ENCODE measurements around the gene PHF19. TPM values are rescaled to one million over a fixed set of nuclear protein-coding genes. Genes with fewer than 3 reads are reported as not detected.

Gene PHF19
- total RNA-seq, 6 experiments from 2014 or later = 2.2 to 8.0 (median 5.2) TPM

DNA sequence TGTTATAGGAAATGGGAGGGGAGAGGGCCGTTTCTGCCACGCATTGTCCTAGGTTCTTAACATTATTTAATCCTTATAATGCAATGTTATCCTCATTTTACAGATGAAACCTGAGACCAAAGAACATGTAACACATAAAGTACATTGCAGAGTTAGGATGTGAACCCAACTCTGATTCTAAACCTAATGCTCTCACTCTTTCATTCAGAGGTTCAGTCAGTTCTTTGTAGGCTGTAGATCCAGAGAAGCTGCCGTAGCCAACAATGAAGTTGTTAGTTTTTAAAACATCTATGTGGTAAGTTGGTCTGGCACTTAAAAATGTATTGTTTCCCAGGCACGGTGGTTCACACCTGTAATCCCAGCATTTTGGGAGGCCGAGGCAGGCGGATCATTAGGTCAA, 23.8 kb downstream of the PHF19 start:
- ATAC-seq = no peak
- Histone ChIP-seq H3K27me3 (no peaks in the 10 kb centered on the region), H3K4me1 (no peaks in the 10 kb centered on the region), H3K9me3 (no peaks in the 10 kb centered on the region), H3K27ac (no peak overlapping the region), H3K4me3 (no peak overlapping the region), H3K36me3 (peaks cover 0 to 4% (median 0%) of the 10 kb centered on the region in 4 donors)
- TF ChIP-seq, protein P1, sequence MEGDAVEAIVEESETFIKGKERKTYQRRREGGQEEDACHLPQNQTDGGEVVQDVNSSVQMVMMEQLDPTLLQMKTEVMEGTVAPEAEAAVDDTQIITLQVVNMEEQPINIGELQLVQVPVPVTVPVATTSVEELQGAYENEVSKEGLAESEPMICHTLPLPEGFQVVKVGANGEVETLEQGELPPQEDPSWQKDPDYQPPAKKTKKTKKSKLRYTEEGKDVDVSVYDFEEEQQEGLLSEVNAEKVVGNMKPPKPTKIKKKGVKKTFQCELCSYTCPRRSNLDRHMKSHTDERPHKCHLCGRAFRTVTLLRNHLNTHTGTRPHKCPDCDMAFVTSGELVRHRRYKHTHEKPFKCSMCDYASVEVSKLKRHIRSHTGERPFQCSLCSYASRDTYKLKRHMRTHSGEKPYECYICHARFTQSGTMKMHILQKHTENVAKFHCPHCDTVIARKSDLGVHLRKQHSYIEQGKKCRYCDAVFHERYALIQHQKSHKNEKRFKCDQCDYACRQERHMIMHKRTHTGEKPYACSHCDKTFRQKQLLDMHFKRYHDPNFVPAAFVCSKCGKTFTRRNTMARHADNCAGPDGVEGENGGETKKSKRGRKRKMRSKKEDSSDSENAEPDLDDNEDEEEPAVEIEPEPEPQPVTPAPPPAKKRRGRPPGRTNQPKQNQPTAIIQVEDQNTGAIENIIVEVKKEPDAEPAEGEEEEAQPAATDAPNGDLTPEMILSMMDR (IDR thresholded peaks at IDR 0.05) = no peak
- TF ChIP-seq POLR2A (IDR thresholded peaks at IDR 0.05) = no peak
- intact Hi-C loops (cut with DNase I) = no loop called here
- no peak for DNase-seq
- 82% methylated on average over 6 of the region's 6 CpGs for WGBS (ENCODE audit: insufficient coverage, low coverage, low lambda C conversion rate, missing lambda C conversion rate)

DNA sequence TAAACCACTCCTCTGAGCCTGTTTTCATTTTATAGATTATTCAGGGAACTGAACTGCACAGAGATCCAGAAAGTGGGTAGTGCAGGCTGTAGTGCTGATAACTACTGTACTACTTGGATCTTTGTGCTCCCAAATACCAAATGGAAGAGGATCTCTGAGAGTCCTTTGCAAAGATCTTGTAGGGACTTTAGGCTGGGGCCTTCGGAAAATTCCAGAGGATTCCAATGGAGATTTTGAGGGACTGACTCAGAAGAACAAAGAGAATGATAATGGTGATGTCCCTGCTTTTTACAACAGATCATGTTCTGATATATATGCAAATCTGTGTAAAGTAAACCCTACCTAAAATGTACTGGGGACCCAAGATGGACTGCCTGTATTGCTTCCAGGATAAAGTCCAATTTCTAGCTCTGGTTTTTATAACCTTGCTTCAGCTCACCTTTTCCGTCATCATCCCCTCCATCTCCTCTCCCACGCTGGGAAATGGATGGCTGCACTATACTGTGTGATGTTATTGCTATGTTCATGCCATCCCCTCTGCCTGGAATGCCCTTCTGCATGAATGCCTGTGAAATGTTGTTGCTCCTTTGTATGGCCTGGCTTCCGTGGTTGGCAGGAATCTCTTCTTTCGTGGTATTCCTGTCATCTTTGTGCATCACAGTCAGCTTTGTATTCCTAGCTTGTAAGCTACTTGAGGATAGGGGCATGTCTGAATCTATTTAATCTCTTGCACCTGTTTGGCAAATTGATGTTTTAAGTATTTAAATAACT, 24.6 kb downstream of the PHF19 start:
- Histone ChIP-seq H3K4me1 (no peaks in the 10 kb centered on the region), H3K9me3 (no peaks in the 10 kb centered on the region), H3K4me3 (no peak overlapping the region), H3K27me3 (no peaks in the 10 kb centered on the region), H3K27ac (no peak overlapping the region), H3K36me3 (peaks cover 0 to 4% (median 0%) of the 10 kb centered on the region in 4 donors)
- ATAC-seq (no peak), DNase-seq (peak in 1 of 3 donors; percentile 20)
- intact Hi-C loops (cut with DNase I) = no loop called here
- WGBS (ENCODE audit: insufficient coverage, low coverage, low lambda C conversion rate, missing lambda C conversion rate) = 74% methylated on average over 5 of the region's 5 CpGs
- TF ChIP-seq, protein P1 (IDR thresholded peaks at IDR 0.05) = no peak
- no peak for TF ChIP-seq POLR2A (IDR thresholded peaks at IDR 0.05)

DNA sequence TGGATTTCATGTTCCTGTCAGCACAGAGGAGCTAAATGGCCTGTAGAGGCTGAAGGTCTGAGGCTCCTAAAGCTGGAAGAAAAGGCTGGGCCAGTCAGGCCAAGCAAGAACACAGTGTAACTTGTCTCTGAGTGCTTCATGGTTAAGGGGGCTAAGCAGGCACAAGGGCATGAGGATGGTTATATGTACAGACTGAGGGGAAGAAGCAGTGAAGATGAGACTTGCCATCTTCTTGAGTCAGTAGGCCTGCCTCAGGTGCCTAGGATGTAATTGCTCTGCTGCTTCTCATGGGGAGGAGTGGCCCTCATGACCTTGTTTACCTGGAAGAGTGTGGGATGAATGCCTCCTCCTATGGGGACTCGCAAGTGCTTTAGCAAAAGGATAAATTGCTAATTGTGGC, 25.5 kb downstream of the PHF19 start:
- Histone ChIP-seq H3K27ac (no peak overlapping the region), H3K4me1 (no peaks in the 10 kb centered on the region), H3K36me3 (peaks cover 0 to 4% (median 0%) of the 10 kb centered on the region in 4 donors), H3K9me3 (no peaks in the 10 kb centered on the region), H3K4me3 (no peak overlapping the region), H3K27me3 (no peaks in the 10 kb centered on the region)
- TF ChIP-seq POLR2A (IDR thresholded peaks at IDR 0.05) = no peak
- TF ChIP-seq, protein P1 (IDR thresholded peaks at IDR 0.05) = no peak
- DNase-seq (no peak), ATAC-seq (no peak)
- WGBS (ENCODE audit: insufficient coverage, low coverage, low lambda C conversion rate, missing lambda C conversion rate) = 100% methylated on average over 1 of the region's 1 CpG
- intact Hi-C loops (cut with DNase I) = no loop called here

DNA sequence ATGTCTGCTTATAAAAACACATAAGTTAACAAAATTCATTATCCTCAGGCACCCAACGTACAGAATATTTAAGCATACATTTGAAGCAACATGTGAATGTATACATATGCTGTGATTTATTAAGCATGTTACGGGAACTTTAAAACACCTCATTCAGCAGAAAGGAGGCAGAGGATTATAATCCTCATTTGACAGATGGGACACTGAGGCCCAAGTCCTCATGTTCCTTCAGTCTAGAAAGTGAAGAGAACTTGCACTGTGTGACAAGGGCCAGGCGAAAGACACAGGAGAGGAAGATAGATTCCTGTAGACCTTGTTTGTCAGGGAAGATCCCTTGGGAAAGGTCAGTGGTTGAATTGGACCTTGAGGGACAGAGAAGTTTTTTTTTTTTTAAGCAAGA, 26.7 kb downstream of the PHF19 start:
- no peak for TF ChIP-seq POLR2A (IDR thresholded peaks at IDR 0.05)
- TF ChIP-seq, protein P1 (IDR thresholded peaks at IDR 0.05) = no peak
- H3K27me3 ChIP-seq = no peaks in the 10 kb centered on the region
- H3K4me3 ChIP-seq = no peak overlapping the region
- no peak for DNase-seq
- intact Hi-C loops (cut with DNase I) = no loop called here
- no peaks in the 10 kb centered on the region for H3K9me3 ChIP-seq
- H3K27ac ChIP-seq = no peak overlapping the region
- peaks cover 0 to 4% (median 1%) of the 10 kb centered on the region in 4 donors for H3K36me3 ChIP-seq
- H3K4me1 ChIP-seq = no peaks in the 10 kb centered on the region
- ATAC-seq = no peak
- 77% methylated on average over 3 of the region's 3 CpGs for WGBS (ENCODE audit: insufficient coverage, low coverage, low lambda C conversion rate, missing lambda C conversion rate)

All from right lobe of liver (tissue), 6 donors.